IMR-90 (cell line): ENCODE measurements around the gene ATP6V1F.

Source experiments
- CEBPB ChIP-seq: IDR thresholded peaks from 2 replicates; pipeline ENCODE4 v1.6.1; 2012; ENCODE audit warnings: low read depth, low read length, improper control_type of control experiment
- CHD1 ChIP-seq: IDR thresholded peaks from 2 replicates; pipeline ENCODE4 v1.6.1; 2012; ENCODE audit warnings: low read depth, low read length, improper control_type of control experiment
- CTCF ChIP-seq: conservative IDR thresholded peaks from 2 replicates; pipeline ENCODE4 v1.5.1; 2012; ENCODE audit warnings: mild to moderate bottlenecking, low read depth, low read length, improper control_type of control experiment
- ELK1 ChIP-seq: fragments of 150-350 bp; IDR thresholded peaks from 2 replicates; pipeline ENCODE4 v1.6.1; 2016; ENCODE audit warnings: low read depth, mild to moderate bottlenecking, low read length, moderate library complexity, borderline replicate concordance
- MAFK ChIP-seq: IDR thresholded peaks from 2 replicates; pipeline ENCODE4 v1.6.1; 2012; ENCODE audit warnings: low read depth, low read length, improper control_type of control experiment
- MXI1 ChIP-seq: IDR thresholded peaks from 2 replicates; pipeline ENCODE4 v1.6.1; 2012; ENCODE audit warnings: low read depth, mild to moderate bottlenecking, low read length, moderate library complexity, borderline replicate concordance
- NFE2L2 ChIP-seq: fragments of 150-350 bp; IDR thresholded peaks from 2 replicates; pipeline ENCODE4 v1.6.1; 2016; ENCODE audit warnings: low read depth, mild to moderate bottlenecking, low read length
- POLR2A ChIP-seq: IDR thresholded peaks from 2 replicates; pipeline ENCODE4 v1.6.1; 2012; ENCODE audit warnings: mild to moderate bottlenecking, low read depth, low read length
- RAD21 ChIP-seq: IDR thresholded peaks from 2 replicates; pipeline ENCODE4 v1.6.1; 2012; ENCODE audit warnings: low read length, improper control_type of control experiment
- RCOR1 ChIP-seq: IDR thresholded peaks from 2 replicates; pipeline ENCODE4 v1.6.1; 2012; ENCODE audit warnings: mild to moderate bottlenecking, low read length, improper control_type of control experiment; ENCODE audit not compliant: insufficient replicate concordance

GRCh38 chr7:128894101-128894440, 31.4 kb downstream of the ATP6V1F start:
- TF ChIP-seq POLR2A (no peak), CHD1 (no peak), CTCF (no peak), MAFK (no peak), CEBPB (no peak), NFE2L2 (no peak), ELK1 (no peak), RCOR1 (no peak), MXI1 (no peak), RAD21 (no peak)
